ENCODE results near the gene SPDYE1.
"Not testable (repeated sequence)": the region's sequence is repeated elsewhere in the genome, so short reads cannot be mapped to it uniquely, and the experiment has no call there.

The SPDYE1 gene

DNA sequence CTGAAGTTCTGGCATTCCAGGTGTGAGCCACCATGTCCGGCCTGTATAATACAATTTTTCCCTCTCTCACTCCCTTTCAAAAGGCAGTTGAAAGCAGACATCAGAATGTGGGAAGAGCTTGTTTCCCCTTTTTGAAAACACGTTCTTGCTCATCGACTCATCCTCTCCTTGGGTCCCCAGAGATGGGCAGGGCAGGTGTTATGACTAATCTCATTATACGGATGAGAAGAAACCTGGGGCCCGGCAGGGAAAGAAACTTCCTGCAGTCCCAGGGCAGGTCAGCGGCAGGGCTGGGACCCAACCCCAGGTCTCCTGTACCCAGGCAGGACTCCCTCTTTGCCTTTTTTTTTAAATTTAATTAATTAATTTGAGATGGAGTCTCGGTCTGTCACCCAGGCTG lies 4.8 kb upstream of the SPDYE1 start:
- H3K23ac ChIP-seq (ENCODE audit: low read depth, low read length, poor library complexity); H2AK5ac ChIP-seq (ENCODE audit: low read depth, low read length); H2BK12ac ChIP-seq (ENCODE audit: low read length); H3K79me1 ChIP-seq (ENCODE audit: low read depth, low read length); H4K91ac ChIP-seq (ENCODE audit: low read depth, low read length, poor library complexity); H3K14ac ChIP-seq (ENCODE audit: low read length); H3K18ac ChIP-seq (ENCODE audit: low read length); H3K4me3 ChIP-seq (ENCODE audit: low read length in 2 of 2); H3K27me3 ChIP-seq (ENCODE audit: control insufficient read depth in 3 of 3, insufficient read depth in 3 of 3, low read depth in 1 of 3, low read length in 3 of 3); H3K4me2 ChIP-seq (ENCODE audit: insufficient read depth, low read length, poor library complexity, severe bottlenecking); H4K8ac ChIP-seq (ENCODE audit: low read depth, low read length); H3K36me3 ChIP-seq (replicated peaks in 1 of 2; ENCODE audit: control insufficient read depth in 2 of 2, insufficient read depth in 2 of 2, low read length in 2 of 2); H3K9ac ChIP-seq (ENCODE audit: low read depth, low read length, poor library complexity); DNase-seq (ENCODE audit: low spot score); H3K4ac ChIP-seq (ENCODE audit: low read length); H3K9me3 ChIP-seq (replicated peaks in 1 of 2; ENCODE audit: control insufficient read depth in 2 of 2, insufficient read depth in 1 of 2, low read depth in 1 of 2, low read length in 2 of 2); H3K4me1 ChIP-seq (ENCODE audit: control insufficient read depth in 2 of 2, insufficient read depth in 1 of 2, low read depth in 1 of 2, low read length in 2 of 2); H3K27ac ChIP-seq (replicated peaks; ENCODE audit: low read length); H2BK5ac ChIP-seq (ENCODE audit: low read length); H2BK15ac ChIP-seq (ENCODE audit: low read length); H2BK120ac ChIP-seq (ENCODE audit: low read depth, low read length); H2AFZ ChIP-seq (ENCODE audit: low read length): not testable (repeated sequence)
- no CpG with 5 or more reads among the region's 7 CpGs for WGBS, 2 donors (ENCODE audit: extremely low coverage in 2 of 2, insufficient read length in 2 of 2, insufficient replicate concordance in 1 of 2)

- H4K8ac ChIP-seq (ENCODE audit: low read depth, low read length); H3K9me3 ChIP-seq (replicated peaks in 1 of 2; ENCODE audit: control insufficient read depth in 2 of 2, insufficient read depth in 1 of 2, low read depth in 1 of 2, low read length in 2 of 2); H2AFZ ChIP-seq (ENCODE audit: low read length); H3K23ac ChIP-seq (ENCODE audit: low read depth, low read length, poor library complexity); H3K79me1 ChIP-seq (ENCODE audit: low read depth, low read length); H2BK12ac ChIP-seq (ENCODE audit: low read length); H2BK5ac ChIP-seq (ENCODE audit: low read length); H3K4me3 ChIP-seq (ENCODE audit: low read length in 2 of 2); H2BK15ac ChIP-seq (ENCODE audit: low read length); H3K4ac ChIP-seq (ENCODE audit: low read length); DNase-seq (ENCODE audit: low spot score); H3K14ac ChIP-seq (ENCODE audit: low read length); H3K18ac ChIP-seq (ENCODE audit: low read length); H3K36me3 ChIP-seq (replicated peaks in 1 of 2; ENCODE audit: control insufficient read depth in 2 of 2, insufficient read depth in 2 of 2, low read length in 2 of 2); H3K27ac ChIP-seq (replicated peaks; ENCODE audit: low read length); H2AK5ac ChIP-seq (ENCODE audit: low read depth, low read length); H3K4me2 ChIP-seq (ENCODE audit: insufficient read depth, low read length, poor library complexity, severe bottlenecking); H3K9ac ChIP-seq (ENCODE audit: low read depth, low read length, poor library complexity); H4K91ac ChIP-seq (ENCODE audit: low read depth, low read length, poor library complexity); H2BK120ac ChIP-seq (ENCODE audit: low read depth, low read length); H3K4me1 ChIP-seq (ENCODE audit: control insufficient read depth in 2 of 2, insufficient read depth in 1 of 2, low read depth in 1 of 2, low read length in 2 of 2); H3K27me3 ChIP-seq (ENCODE audit: control insufficient read depth in 3 of 3, insufficient read depth in 3 of 3, low read depth in 1 of 3, low read length in 3 of 3): not testable (repeated sequence)
- WGBS, 2 donors (ENCODE audit: extremely low coverage in 2 of 2, insufficient read length in 2 of 2, insufficient replicate concordance in 1 of 2), result no CpG with 5 or more reads among the region's 6 CpGs
These were observed 3.0 kb upstream of the SPDYE1 start for GRCh38 chr7:43994681-43995080.

- not testable (repeated sequence) for H2BK12ac ChIP-seq (ENCODE audit: low read length); DNase-seq (ENCODE audit: low spot score); H3K27me3 ChIP-seq (ENCODE audit: control insufficient read depth in 3 of 3, insufficient read depth in 3 of 3, low read depth in 1 of 3, low read length in 3 of 3); H2AFZ ChIP-seq (ENCODE audit: low read length); H3K4me3 ChIP-seq (ENCODE audit: low read length in 2 of 2); H2BK5ac ChIP-seq (ENCODE audit: low read length); H3K4ac ChIP-seq (ENCODE audit: low read length); H3K27ac ChIP-seq (replicated peaks; ENCODE audit: low read length); H3K4me2 ChIP-seq (ENCODE audit: insufficient read depth, low read length, poor library complexity, severe bottlenecking); H3K79me1 ChIP-seq (ENCODE audit: low read depth, low read length); H4K8ac ChIP-seq (ENCODE audit: low read depth, low read length); H4K91ac ChIP-seq (ENCODE audit: low read depth, low read length, poor library complexity); H2AK5ac ChIP-seq (ENCODE audit: low read depth, low read length); H3K9ac ChIP-seq (ENCODE audit: low read depth, low read length, poor library complexity); H3K23ac ChIP-seq (ENCODE audit: low read depth, low read length, poor library complexity); H3K18ac ChIP-seq (ENCODE audit: low read length); H3K14ac ChIP-seq (ENCODE audit: low read length); H2BK120ac ChIP-seq (ENCODE audit: low read depth, low read length); H3K9me3 ChIP-seq (replicated peaks in 1 of 2; ENCODE audit: control insufficient read depth in 2 of 2, insufficient read depth in 1 of 2, low read depth in 1 of 2, low read length in 2 of 2); H3K4me1 ChIP-seq (ENCODE audit: control insufficient read depth in 2 of 2, insufficient read depth in 1 of 2, low read depth in 1 of 2, low read length in 2 of 2); H2BK15ac ChIP-seq (ENCODE audit: low read length)
- H3K36me3 ChIP-seq (replicated peaks in 1 of 2; ENCODE audit: control insufficient read depth in 2 of 2, insufficient read depth in 2 of 2, low read length in 2 of 2), result peaks cover 0 to 16% of the 10 kb centered on the region in 2 donors
- no CpG with 5 or more reads among the region's 8 CpGs for WGBS, 2 donors (ENCODE audit: extremely low coverage in 2 of 2, insufficient read length in 2 of 2, insufficient replicate concordance in 1 of 2)
These were observed 14.4 kb downstream of the SPDYE1 start for GRCh38 chr7:44012081-44012480.

- not testable (repeated sequence) for H2BK12ac ChIP-seq (ENCODE audit: low read length); H3K4ac ChIP-seq (ENCODE audit: low read length); H3K4me2 ChIP-seq (ENCODE audit: insufficient read depth, low read length, poor library complexity, severe bottlenecking); H3K27ac ChIP-seq (replicated peaks; ENCODE audit: low read length); H2BK120ac ChIP-seq (ENCODE audit: low read depth, low read length); H3K4me3 ChIP-seq (ENCODE audit: low read length in 2 of 2); H3K18ac ChIP-seq (ENCODE audit: low read length); H3K4me1 ChIP-seq (ENCODE audit: control insufficient read depth in 2 of 2, insufficient read depth in 1 of 2, low read depth in 1 of 2, low read length in 2 of 2); H2BK15ac ChIP-seq (ENCODE audit: low read length); H4K8ac ChIP-seq (ENCODE audit: low read depth, low read length); H2AK5ac ChIP-seq (ENCODE audit: low read depth, low read length); H3K9me3 ChIP-seq (replicated peaks in 1 of 2; ENCODE audit: control insufficient read depth in 2 of 2, insufficient read depth in 1 of 2, low read depth in 1 of 2, low read length in 2 of 2); H3K23ac ChIP-seq (ENCODE audit: low read depth, low read length, poor library complexity); H3K14ac ChIP-seq (ENCODE audit: low read length); H3K9ac ChIP-seq (ENCODE audit: low read depth, low read length, poor library complexity); H3K79me1 ChIP-seq (ENCODE audit: low read depth, low read length); DNase-seq (ENCODE audit: low spot score); H2AFZ ChIP-seq (ENCODE audit: low read length); H3K27me3 ChIP-seq (ENCODE audit: control insufficient read depth in 3 of 3, insufficient read depth in 3 of 3, low read depth in 1 of 3, low read length in 3 of 3); H4K91ac ChIP-seq (ENCODE audit: low read depth, low read length, poor library complexity); H2BK5ac ChIP-seq (ENCODE audit: low read length)
- WGBS, 2 donors (ENCODE audit: extremely low coverage in 2 of 2, insufficient read length in 2 of 2, insufficient replicate concordance in 1 of 2), result no CpG with 5 or more reads among the region's 12 CpGs
- H3K36me3 ChIP-seq (replicated peaks in 1 of 2; ENCODE audit: control insufficient read depth in 2 of 2, insufficient read depth in 2 of 2, low read length in 2 of 2), result peaks cover 0 to 12% of the 10 kb centered on the region in 2 donors
These were observed 17.4 kb downstream of the SPDYE1 start for GRCh38 chr7:44015090-44015489.
